ENCODE results near the gene GRN.
"Not testable (repeated sequence)": the region's sequence is repeated elsewhere in the genome, so short reads cannot be mapped to it uniquely, and the experiment has no call there.

The GRN gene

DNA sequence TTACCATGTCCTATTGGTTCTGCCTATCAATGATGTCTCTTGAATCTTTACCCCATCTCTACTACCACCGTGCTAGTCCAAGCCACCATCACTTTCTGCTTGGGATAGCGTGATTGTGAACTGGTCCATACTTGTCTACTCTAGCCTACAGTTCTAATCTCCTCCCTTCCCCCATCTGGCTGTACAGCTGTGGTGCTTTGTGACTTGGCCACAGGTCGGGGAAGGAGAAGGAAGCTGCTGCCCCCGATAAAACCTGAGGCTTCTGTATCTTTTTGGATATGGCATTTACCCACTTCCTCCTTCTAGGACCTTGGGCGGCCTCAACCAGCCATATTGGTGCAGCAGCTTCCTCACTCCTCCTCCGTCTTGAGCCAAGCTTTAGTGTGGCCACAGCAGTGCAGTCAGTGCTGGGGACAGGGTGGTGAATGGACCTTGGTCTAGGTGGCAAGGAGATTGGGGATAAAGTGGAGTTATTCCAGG, 44.7 kb downstream of the GRN start:
- no peak overlapping the region for H3K27ac ChIP-seq (ENCODE audit: insufficient read depth, low read length, poor library complexity, severe bottlenecking)
- no peaks in the 10 kb centered on the region for H3K36me3 ChIP-seq (ENCODE audit: control insufficient read depth, insufficient read depth, low read length)
- no peaks in the 10 kb centered on the region for H3K9me3 ChIP-seq (ENCODE audit: control insufficient read depth, low read length)
- no peak overlapping the region for H3K4me3 ChIP-seq (ENCODE audit: insufficient read depth, low read depth, low read length, poor library complexity, severe bottlenecking)
- DNase-seq, result no peak
- H3K4me1 ChIP-seq (ENCODE audit: control insufficient read depth, insufficient read depth, low read length, poor library complexity, severe bottlenecking), result peaks cover 13% of the 10 kb centered on the region
- peaks cover 4% of the 10 kb centered on the region for H3K27me3 ChIP-seq (replicated peaks; ENCODE audit: control insufficient read depth, insufficient read depth, low read length, poor library complexity, severe bottlenecking)

DNA sequence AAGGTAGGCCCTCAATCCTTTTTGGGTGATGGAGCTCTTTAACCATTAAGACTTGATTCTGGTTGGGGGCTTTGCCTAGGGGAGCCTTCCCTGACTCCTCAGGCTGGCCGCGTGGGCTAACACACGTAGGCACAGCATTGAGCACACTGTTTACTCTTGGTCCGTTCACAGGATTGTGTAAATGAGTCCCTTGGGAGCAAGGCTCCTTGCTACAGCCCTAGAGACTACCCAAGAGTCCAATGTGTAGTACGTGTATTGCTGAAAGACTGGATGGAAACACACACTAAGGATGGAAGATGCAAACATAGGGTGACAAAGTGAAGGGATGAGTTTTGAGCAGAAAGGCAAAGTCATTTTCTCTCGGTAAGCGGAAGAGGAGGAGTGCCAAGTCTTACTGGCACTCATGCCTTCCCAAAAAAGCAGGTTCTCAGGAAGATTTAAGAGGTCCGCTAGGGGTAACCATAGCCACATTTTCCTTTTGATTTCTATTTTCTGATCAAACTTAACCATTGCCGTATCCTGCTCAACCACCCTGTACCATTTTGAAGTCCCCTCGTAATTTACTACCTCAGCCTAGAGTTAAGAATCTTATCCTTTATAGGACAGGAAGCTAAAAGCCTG, 45.3 kb downstream of the GRN start:
- Histone ChIP-seq H3K4me3 (ENCODE audit: insufficient read depth, low read depth, low read length, poor library complexity, severe bottlenecking) (no peak overlapping the region), H3K27me3 (replicated peaks; ENCODE audit: control insufficient read depth, insufficient read depth, low read length, poor library complexity, severe bottlenecking) (no peaks in the 10 kb centered on the region), H3K36me3 (ENCODE audit: control insufficient read depth, insufficient read depth, low read length) (no peaks in the 10 kb centered on the region), H3K9me3 (ENCODE audit: control insufficient read depth, low read length) (no peaks in the 10 kb centered on the region), H3K27ac (ENCODE audit: insufficient read depth, low read length, poor library complexity, severe bottlenecking) (no peak overlapping the region), H3K4me1 (ENCODE audit: control insufficient read depth, insufficient read depth, low read length, poor library complexity, severe bottlenecking) (peaks cover 8% of the 10 kb centered on the region)
- no peak for DNase-seq

DNA sequence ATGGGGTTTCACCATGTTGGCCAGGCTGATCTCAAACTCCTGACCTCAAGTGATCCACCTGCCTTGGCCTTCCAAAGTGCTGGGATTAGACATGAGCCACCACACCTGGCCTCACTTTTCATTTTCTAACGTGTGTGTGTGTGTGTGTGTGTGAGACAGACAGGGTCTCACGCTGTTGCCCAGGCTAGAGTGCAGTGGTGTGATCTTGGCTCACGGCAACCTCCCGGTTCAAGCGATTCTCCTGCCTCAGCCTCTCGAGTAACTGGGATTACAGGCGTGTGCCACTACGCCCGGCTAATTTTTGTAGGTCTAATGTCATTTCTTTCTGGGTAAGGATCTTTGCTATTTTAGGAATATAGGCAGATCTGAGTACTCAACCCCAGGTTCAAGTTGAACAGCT, 49.0 kb downstream of the GRN start:
- not testable (repeated sequence) for H3K9me3 ChIP-seq (ENCODE audit: control insufficient read depth, low read length); DNase-seq; H3K4me3 ChIP-seq (ENCODE audit: insufficient read depth, low read depth, low read length, poor library complexity, severe bottlenecking); H3K27me3 ChIP-seq (replicated peaks; ENCODE audit: control insufficient read depth, insufficient read depth, low read length, poor library complexity, severe bottlenecking); H3K27ac ChIP-seq (ENCODE audit: insufficient read depth, low read length, poor library complexity, severe bottlenecking); H3K4me1 ChIP-seq (ENCODE audit: control insufficient read depth, insufficient read depth, low read length, poor library complexity, severe bottlenecking)
- H3K36me3 ChIP-seq (ENCODE audit: control insufficient read depth, insufficient read depth, low read length), result peaks cover 18% of the 10 kb centered on the region

DNA sequence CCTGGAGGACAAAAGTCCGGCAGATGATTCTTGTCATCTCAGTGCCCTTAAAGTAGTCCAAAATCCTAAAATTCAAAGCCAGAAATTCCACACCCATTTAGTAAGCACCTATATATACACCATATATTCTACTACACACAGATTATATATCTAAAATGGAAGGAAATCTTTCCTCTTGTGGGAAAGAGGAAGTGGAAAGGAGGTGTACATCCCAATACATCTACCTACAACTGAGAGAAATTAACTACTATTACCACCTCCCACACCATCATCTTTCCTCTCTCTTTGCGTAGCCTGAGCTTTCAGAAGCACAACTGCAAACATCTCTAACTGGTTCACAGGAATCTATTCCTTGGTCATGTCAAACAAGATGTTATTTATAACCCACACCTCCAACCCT, 49.7 kb downstream of the GRN start:
- no peaks in the 10 kb centered on the region for H3K27me3 ChIP-seq (replicated peaks; ENCODE audit: control insufficient read depth, insufficient read depth, low read length, poor library complexity, severe bottlenecking)
- H3K4me1 ChIP-seq (ENCODE audit: control insufficient read depth, insufficient read depth, low read length, poor library complexity, severe bottlenecking), result no peaks in the 10 kb centered on the region
- peaks cover 25% of the 10 kb centered on the region for H3K36me3 ChIP-seq (ENCODE audit: control insufficient read depth, insufficient read depth, low read length)
- DNase-seq, result no peak
- no peaks in the 10 kb centered on the region for H3K9me3 ChIP-seq (ENCODE audit: control insufficient read depth, low read length)
- no peak overlapping the region for H3K4me3 ChIP-seq (ENCODE audit: insufficient read depth, low read depth, low read length, poor library complexity, severe bottlenecking)
- H3K27ac ChIP-seq (ENCODE audit: insufficient read depth, low read length, poor library complexity, severe bottlenecking), result no peak overlapping the region

DNA sequence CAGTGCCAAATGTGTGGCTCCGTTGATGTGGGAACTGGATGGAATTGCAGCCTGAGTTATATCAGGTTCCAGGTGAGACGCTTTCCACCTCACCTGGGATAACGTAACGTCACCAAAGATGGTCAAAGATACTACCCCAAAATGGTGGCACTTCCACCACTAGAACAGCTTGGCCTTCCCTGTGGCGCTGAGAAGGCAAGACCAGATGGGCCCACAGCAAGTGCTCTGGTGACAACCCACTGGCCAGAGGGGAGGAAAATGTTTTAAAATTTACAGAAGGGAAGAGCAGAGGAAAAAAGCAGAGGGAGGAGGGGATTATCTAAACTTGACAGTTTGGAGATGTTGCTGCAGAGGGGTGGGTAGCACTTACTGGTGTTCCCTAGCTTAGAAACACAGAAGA, 51.8 kb downstream of the GRN start:
- DNase-seq, result no peak
- Histone ChIP-seq H3K9me3 (ENCODE audit: control insufficient read depth, low read length) (no peaks in the 10 kb centered on the region), H3K27ac (ENCODE audit: insufficient read depth, low read length, poor library complexity, severe bottlenecking) (no peak overlapping the region), H3K4me1 (ENCODE audit: control insufficient read depth, insufficient read depth, low read length, poor library complexity, severe bottlenecking) (no peaks in the 10 kb centered on the region), H3K36me3 (ENCODE audit: control insufficient read depth, insufficient read depth, low read length) (peaks cover 43% of the 10 kb centered on the region), H3K27me3 (replicated peaks; ENCODE audit: control insufficient read depth, insufficient read depth, low read length, poor library complexity, severe bottlenecking) (no peaks in the 10 kb centered on the region), H3K4me3 (ENCODE audit: insufficient read depth, low read depth, low read length, poor library complexity, severe bottlenecking) (no peak overlapping the region)

DNA sequence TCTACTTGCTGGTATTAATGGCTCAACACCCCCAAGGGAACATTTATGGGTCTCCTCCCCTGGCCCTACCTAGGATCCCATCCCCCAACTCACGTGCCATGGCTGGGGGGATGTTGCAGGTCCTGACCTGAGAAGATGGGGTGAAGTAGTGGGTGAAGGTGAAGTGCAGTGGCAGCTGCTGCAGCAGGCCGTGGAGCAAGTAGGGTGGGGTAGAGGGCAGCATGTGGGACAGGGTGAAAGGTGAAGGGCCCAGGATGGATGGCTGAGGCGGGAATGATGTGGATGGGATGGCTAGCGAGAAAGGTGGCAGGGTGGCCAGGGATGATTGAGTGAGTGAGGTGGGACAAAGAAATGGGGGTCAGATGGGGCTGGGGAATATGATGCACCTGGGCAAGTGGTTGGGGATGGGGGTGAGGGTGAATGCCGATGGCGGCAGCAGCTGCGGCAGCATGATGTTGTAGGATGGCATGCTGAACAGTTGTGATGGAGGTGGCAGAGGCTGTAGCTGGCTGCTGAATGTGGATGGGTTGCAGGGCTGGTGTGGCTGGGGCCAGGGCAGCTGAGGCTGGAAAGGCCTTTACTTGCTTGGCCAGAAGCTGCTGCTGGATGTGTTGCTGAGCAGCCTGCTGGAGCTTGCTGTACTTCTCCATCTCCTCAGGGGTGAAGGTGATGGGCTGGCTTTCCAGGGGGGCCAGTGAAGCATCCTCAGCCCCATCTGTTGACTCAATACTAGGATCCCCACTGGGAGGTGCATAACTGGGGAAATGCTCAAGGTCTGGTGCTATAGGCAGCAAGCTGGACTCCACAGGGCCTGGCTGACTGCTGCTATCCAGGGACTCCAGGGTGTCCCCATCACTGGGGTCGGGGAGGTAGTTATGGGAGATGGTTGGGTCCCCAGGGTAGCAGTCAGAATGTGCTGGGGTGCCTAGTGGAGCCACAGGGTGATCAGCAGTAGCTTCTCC, 52.7 kb downstream of the GRN start:
- Histone ChIP-seq H3K4me1 (ENCODE audit: control insufficient read depth, insufficient read depth, low read length, poor library complexity, severe bottlenecking) (no peaks in the 10 kb centered on the region), H3K27ac (ENCODE audit: insufficient read depth, low read length, poor library complexity, severe bottlenecking) (no peak overlapping the region), H3K36me3 (ENCODE audit: control insufficient read depth, insufficient read depth, low read length) (peaks cover 44% of the 10 kb centered on the region), H3K27me3 (replicated peaks; ENCODE audit: control insufficient read depth, insufficient read depth, low read length, poor library complexity, severe bottlenecking) (no peaks in the 10 kb centered on the region), H3K4me3 (ENCODE audit: insufficient read depth, low read depth, low read length, poor library complexity, severe bottlenecking) (no peak overlapping the region), H3K9me3 (ENCODE audit: control insufficient read depth, low read length) (no peaks in the 10 kb centered on the region)
- no peak for DNase-seq

DNA sequence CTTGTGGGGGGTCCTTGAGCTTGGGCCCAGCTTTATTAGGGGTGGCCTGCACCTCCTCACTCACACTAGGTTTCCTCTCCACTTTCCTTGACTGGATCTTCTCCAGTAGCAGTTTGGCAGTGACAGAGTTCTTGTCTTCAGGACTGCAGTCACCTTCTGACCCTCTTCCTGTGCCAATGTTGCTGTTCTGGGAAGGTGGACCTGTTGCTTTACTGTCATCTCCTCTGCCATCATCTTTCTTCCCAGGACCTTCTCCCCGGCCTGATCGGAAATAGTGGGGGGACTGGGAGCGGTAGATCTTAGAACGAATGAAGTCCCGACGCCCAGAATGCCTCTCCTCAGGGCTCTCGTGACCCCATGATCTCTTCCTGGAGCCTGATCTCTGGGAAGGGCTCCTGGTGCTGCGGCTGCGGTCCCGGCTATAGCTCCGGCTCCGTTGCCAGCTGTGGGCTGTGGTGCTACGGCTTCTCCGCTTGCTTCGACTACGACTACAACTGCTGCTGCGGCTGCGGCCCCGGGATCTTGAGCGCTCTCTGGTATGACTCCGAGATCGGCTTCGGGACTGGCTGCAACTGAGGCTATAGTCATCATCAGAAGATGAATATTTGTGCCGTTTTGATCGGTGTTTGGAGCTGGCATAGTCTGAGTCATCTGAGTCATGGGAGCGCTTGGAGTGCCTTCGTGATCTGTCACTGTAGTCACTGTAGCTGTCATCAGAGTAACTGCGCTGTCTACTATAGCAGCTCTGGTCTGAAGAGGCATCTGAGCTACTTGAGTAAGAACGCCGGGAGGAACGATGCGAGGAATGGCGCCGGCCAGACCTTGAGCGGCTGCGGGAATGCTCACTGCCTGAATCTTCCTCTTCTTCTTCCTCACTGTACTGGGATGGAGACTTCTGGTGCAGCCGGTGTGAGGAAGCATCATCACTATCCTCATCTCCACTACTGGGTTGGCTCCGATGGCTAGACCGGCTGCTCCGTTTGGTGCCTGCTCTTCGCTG, 53.9 kb downstream of the GRN start:
- H3K27ac ChIP-seq (ENCODE audit: insufficient read depth, low read length, poor library complexity, severe bottlenecking), result no peak overlapping the region
- no peaks in the 10 kb centered on the region for H3K27me3 ChIP-seq (replicated peaks; ENCODE audit: control insufficient read depth, insufficient read depth, low read length, poor library complexity, severe bottlenecking)
- H3K36me3 ChIP-seq (ENCODE audit: control insufficient read depth, insufficient read depth, low read length), result peaks cover 52% of the 10 kb centered on the region
- no peaks in the 10 kb centered on the region for H3K9me3 ChIP-seq (ENCODE audit: control insufficient read depth, low read length)
- no peaks in the 10 kb centered on the region for H3K4me1 ChIP-seq (ENCODE audit: control insufficient read depth, insufficient read depth, low read length, poor library complexity, severe bottlenecking)
- no peak overlapping the region for H3K4me3 ChIP-seq (ENCODE audit: insufficient read depth, low read depth, low read length, poor library complexity, severe bottlenecking)
- DNase-seq, result no peak

DNA sequence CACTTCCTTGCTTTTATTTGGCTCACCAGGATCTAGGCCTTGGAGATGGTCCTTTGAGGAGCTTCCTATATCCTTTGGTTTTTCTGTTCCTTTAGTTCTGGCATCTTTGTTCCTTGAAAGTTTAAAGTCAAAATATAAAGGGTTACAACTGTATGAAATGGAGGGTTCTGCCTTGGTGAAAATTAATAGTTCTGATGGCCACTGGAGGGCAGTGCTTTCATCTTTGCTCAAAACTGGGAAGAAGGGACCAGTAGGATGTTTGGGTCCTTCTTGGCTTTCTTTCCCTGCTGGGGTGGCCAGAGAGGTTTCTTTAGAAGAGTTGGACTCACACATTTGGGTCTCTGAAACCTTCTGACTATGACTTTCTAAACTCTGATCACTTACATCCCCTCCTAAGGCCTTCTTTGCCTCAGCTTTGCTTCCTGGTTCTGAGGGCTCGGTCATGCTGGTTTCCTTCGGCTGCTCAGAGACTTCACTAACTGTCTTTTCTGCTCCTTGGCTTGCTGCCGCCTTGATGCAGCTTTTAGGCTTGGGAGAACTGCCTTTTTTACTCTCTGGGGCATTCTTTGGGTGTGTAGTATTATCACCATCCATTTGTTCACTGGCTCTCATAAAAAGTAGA, 55.2 kb downstream of the GRN start:
- H3K4me1 ChIP-seq (ENCODE audit: control insufficient read depth, insufficient read depth, low read length, poor library complexity, severe bottlenecking), result no peaks in the 10 kb centered on the region
- DNase-seq, result no peak

More for the DNA sequence above, 55.2 kb downstream of the GRN start:
- Histone ChIP-seq H3K36me3 (ENCODE audit: control insufficient read depth, insufficient read depth, low read length) (peaks cover 57% of the 10 kb centered on the region), H3K27ac (ENCODE audit: insufficient read depth, low read length, poor library complexity, severe bottlenecking) (no peak overlapping the region), H3K9me3 (ENCODE audit: control insufficient read depth, low read length) (no peaks in the 10 kb centered on the region), H3K4me3 (ENCODE audit: insufficient read depth, low read depth, low read length, poor library complexity, severe bottlenecking) (no peak overlapping the region), H3K27me3 (replicated peaks; ENCODE audit: control insufficient read depth, insufficient read depth, low read length, poor library complexity, severe bottlenecking) (no peaks in the 10 kb centered on the region)
